ENCODE results near the gene B3GAT3.
"Not testable (repeated sequence)": the region's sequence is repeated elsewhere in the genome, so short reads cannot be mapped to it uniquely, and the experiment has no call there.

Gene B3GAT3

GRCh38 chr11:62592146-62592815, 29.5 kb downstream of the B3GAT3 start:
- no peak for DNase-seq (ENCODE audit: low spot score)
- TF ChIP-seq, protein P1, sequence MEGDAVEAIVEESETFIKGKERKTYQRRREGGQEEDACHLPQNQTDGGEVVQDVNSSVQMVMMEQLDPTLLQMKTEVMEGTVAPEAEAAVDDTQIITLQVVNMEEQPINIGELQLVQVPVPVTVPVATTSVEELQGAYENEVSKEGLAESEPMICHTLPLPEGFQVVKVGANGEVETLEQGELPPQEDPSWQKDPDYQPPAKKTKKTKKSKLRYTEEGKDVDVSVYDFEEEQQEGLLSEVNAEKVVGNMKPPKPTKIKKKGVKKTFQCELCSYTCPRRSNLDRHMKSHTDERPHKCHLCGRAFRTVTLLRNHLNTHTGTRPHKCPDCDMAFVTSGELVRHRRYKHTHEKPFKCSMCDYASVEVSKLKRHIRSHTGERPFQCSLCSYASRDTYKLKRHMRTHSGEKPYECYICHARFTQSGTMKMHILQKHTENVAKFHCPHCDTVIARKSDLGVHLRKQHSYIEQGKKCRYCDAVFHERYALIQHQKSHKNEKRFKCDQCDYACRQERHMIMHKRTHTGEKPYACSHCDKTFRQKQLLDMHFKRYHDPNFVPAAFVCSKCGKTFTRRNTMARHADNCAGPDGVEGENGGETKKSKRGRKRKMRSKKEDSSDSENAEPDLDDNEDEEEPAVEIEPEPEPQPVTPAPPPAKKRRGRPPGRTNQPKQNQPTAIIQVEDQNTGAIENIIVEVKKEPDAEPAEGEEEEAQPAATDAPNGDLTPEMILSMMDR (IDR thresholded peaks at IDR 0.05; ENCODE audit: extremely low read depth, insufficient read depth, missing control alignments) = no peak
- in situ Hi-C loops (cut with MboI; ENCODE audit: low pct_unique_long_range_greater_than_20kb, low sequenced_read_pairs, unreplicated experiment) = no loop called here

DNA sequence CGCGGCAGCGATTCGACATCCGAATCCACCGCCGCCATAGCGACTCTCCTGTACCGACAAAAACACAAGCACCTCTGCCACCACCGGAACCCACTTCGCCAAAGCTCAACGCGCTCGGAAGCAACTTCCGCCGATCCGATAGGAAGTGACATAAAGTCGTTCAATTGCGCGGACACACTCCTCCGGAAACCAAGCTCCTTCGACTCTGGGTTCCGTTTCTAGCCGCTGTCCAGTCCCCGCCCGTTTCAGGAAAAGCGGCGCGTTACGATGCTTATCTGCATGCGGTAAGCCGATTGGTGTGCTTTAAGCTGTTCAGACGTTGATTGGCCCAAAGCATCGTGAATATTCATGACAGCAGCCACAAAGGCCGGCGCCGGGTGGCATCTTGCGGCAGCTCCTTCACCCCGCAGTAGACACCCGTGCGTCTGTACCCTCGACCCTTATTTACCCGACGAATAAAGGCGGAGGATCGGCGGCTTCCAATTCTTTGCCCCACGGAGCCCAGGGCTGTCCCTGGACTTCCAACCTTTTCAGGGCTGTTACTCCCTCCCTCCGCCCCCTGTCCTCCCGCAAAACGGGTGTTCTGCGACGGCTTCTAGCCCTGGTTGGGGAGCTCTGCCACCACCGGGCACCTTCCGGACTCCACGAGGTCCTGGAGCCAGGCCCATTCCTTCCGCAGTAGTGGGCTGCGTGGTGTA, 30.2 kb downstream of the B3GAT3 start, which contains the start of gene TUT1:
Gene TUT1, minus strand, starts transcription at position 76 of the 698 bp plus-strand sequence. Its CDS starts 38 bp downstream, at position 38.
- TF ChIP-seq, protein P1 (IDR thresholded peaks at IDR 0.05; ENCODE audit: extremely low read depth, insufficient read depth, missing control alignments) = no peak
- in situ Hi-C loops (cut with MboI; ENCODE audit: low pct_unique_long_range_greater_than_20kb, low sequenced_read_pairs, unreplicated experiment) = no loop called here
- DNase-seq (ENCODE audit: low spot score) = peak; percentile 91

- in situ Hi-C loops (cut with MboI; ENCODE audit: low pct_unique_long_range_greater_than_20kb, low sequenced_read_pairs, unreplicated experiment) = no loop called here
- DNase-seq (ENCODE audit: low spot score) = no peak
- TF ChIP-seq, protein P1 (IDR thresholded peaks at IDR 0.05; ENCODE audit: extremely low read depth, insufficient read depth, missing control alignments) = peak; percentile 42
These were observed 32.7 kb downstream of the B3GAT3 start for GRCh38 chr11:62588966-62589637.

GRCh38 chr11:62585356-62585755, 36.4 kb downstream of the B3GAT3 start:
- DNase-seq (ENCODE audit: low spot score); in situ Hi-C loops (cut with MboI; ENCODE audit: low pct_unique_long_range_greater_than_20kb, low sequenced_read_pairs, unreplicated experiment): not testable (repeated sequence)

DNA sequence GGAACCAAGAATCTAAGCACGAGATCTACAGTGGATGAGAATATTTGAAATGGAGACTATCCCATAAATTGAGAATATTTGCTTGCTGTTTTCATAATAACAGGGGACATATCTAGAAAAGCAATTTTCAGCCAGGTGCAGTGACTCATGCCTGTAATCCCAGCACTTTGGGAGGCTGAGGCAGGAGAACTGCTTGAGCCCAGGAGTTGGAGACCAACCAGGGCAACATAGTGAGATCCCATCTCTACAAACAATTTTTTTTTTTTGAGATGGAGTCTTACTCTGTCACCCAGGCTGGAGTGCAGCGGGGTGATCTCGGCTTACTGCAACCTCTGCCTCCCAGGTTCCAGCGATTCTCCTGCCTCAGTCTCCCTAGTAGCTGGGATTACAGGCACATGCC, 40.1 kb downstream of the B3GAT3 start:
- in situ Hi-C loops (cut with MboI; ENCODE audit: low pct_unique_long_range_greater_than_20kb, low sequenced_read_pairs, unreplicated experiment); DNase-seq (ENCODE audit: low spot score): not testable (repeated sequence)

DNA sequence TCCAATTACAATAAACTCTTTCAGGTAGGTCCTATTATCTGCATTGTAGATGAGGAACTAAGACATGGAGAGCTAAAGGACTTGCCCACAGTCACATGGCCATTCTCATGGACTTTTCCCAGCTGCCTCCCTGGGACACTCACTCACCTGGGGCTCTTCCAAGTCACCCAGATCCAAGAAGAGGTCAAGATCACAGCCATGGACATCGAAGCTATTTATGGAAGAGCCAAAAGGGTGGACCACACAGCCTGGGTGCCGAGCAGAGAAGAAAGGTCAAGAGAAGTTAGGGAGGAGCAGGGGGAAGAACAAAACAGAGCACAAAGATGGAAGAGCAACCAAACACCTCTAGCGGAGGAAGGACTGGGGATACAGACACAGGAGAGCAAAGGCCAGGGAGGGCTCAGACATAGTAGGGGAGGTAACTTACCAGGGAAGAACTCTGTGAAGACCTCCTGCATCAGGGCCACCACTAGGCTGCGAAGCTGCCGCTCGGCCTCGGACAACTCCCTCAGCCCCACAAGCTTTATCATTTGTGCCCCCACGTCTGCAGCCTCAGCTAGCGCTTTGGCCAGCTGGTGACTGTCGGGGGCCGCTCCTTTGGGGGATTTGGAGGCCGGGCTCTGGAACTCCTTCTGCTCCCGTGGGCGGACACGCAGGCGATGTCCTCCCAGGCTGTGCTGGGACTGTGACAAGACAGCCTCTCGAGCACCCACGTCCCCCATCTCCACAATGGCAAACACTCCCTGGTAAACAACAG, 40.6 kb downstream of the B3GAT3 start:
- DNase-seq (ENCODE audit: low spot score) = no peak
- in situ Hi-C loops (cut with MboI; ENCODE audit: low pct_unique_long_range_greater_than_20kb, low sequenced_read_pairs, unreplicated experiment) = no loop called here
- TF ChIP-seq, protein P1 (IDR thresholded peaks at IDR 0.05; ENCODE audit: extremely low read depth, insufficient read depth, missing control alignments) = no peak

GRCh38 chr11:62579252-62579651, 42.5 kb downstream of the B3GAT3 start:
- DNase-seq (ENCODE audit: low spot score) = no peak
- TF ChIP-seq, protein P1 (IDR thresholded peaks at IDR 0.05; ENCODE audit: extremely low read depth, insufficient read depth, missing control alignments) = no peak
- in situ Hi-C loops (cut with MboI; ENCODE audit: low pct_unique_long_range_greater_than_20kb, low sequenced_read_pairs, unreplicated experiment) = no loop called here

Measured in GM13977 (cell line).